GM19452 (cell line): ENCODE data around the gene RECQL.
"Not testable (repeated sequence)": the region's sequence is repeated elsewhere in the genome, so short reads cannot be mapped to it uniquely, and the experiment has no call there.

ENCODE experiments used
- ATAC-seq: cut with Tn5 transposase; IDR thresholded peaks from one replicate; pipeline ENCODE4 v1.9.1; 2021; ENCODE audit not compliant: unreplicated experiment

RECQL gene

DNA sequence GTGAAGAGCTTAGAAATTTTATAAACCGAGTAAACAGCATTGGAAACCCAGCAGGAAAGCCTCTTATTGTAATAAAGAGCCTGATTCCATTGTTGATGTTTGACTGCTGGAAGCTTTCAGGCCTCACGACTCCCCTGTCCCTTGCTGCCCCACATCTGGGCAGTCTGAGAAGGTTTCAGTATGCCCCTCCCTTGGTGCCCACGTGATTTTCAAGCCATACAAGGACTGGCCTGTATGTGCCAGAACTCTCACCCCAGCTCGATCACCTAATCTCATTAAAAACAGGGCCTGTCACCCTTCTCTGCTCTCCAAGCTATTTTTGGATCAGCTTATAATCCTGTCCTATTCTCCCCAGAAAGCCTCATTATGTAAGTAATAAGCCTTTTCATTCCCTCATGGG, 71.4 kb downstream of the RECQL start:
- no peak for ATAC-seq

DNA sequence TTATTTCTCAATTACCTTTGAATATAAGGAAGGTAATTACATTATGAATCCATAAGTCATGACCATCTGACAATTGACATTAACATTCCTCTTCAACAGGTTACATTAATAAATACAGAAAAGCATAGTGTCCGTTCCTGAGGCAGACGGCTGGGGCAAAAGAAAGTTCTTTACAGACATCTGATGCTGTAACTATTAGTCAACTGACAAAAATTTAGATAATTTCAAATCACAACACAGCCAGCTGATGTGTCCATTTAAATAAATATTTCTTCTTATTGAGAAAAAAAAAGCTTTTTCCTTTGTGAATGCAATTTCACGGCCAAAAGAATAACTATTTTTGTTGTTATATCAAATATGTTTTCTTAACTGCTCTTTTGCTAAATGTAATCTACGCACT, 73.2 kb downstream of the RECQL start:
- no peak for ATAC-seq

DNA sequence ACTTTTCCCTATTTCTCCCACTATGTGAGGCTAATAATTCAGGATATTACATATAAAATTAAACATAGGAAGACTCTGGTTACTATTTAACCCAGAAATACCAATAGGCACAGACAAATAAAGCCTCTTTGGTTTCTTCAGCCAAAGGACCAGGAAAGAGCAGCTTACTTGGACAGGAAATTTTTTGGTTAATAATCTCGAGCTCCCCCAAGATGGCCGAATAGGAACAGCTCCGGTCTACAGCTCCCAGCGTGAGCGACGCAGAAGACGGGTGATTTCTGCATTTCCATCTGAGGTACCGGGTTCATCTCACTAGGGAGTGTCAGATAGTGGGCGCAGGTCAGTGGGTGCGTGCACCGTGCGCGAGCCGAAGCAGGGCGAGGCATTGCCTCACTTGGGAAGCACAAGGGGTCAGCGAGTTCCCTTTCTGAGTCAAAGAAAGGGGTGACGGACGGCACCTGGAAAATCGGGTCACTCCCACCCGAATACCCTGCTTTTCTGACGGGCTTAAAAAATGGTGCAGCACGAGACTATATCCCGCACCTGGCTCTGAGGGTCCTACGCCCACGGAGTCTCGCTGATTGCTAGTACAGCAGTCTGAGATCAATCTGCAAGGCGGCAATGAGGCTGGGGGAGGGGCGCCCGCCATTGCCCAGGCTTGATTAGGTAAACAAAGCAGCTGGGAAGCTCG, 82.3 kb downstream of the RECQL start:
- not testable (repeated sequence) for ATAC-seq
